ENCODE data around the gene PLA2G15.
"Not testable (repeated sequence)": the region's sequence is repeated elsewhere in the genome, so short reads cannot be mapped to it uniquely, and the experiment has no call there.

The PLA2G15 gene

DNA sequence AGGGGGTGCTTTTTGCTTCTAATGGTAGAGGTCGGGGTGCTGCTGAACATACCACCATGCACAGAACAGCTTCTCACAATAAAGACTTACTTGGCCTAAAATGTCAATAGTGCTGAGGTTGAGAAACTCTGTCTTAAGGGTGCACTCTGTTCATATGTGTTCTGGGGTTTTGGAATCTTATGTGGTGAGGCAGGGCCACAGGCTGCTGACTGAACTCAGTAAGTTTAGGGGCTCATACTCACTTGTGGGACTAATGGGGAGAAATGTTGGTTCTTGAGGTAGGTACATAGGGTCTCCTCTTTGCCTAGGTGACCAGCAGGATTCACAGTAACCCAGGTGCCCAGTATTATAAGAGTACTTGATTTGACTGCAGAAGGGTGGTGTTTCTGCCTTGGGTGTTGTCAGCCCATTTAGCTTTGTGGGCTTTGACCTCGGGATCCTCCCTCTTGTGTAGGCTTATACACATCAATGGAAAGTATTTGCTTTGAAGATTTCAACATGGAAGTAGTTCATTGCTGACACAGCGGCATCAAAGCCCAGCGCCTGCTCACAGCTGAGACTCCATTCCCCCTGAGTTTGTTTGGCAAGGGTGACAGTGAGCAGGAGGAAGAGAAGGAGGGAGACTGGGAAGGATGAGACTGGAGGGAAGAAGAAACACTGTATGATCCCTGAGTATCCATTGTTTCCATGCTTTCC, 36.3 kb downstream of the PLA2G15 start:
- no peak for DNase-seq

GRCh38 chr16:68282064-68282452, 36.9 kb downstream of the PLA2G15 start:
- no peak for DNase-seq

DNA sequence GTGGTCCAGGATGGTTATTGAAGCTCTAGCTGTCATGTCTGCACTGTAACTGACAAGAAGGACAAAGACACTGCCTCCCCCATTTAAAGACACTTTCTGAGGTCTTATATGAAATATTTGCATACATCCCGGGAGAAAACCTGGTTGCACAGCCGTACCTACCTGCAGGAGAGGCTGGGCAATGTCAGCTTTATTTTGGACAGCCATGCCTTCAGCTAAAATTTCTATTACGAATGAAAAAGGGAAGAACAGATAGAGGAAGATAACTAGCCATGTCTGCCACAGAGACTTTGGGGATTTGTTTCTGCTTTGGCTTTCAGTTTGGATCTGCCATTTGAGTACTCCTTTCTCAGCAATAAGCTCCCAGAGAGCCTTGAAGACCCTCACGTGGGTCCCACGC, 38.2 kb downstream of the PLA2G15 start:
- no peak for DNase-seq

GRCh38 chr16:68283801-68284598, 38.8 kb downstream of the PLA2G15 start:
- DNase-seq, result no peak

- DNase-seq, result no peak
Measured at GRCh38 chr16:68284847-68285246, 39.7 kb downstream of the PLA2G15 start.

DNA sequence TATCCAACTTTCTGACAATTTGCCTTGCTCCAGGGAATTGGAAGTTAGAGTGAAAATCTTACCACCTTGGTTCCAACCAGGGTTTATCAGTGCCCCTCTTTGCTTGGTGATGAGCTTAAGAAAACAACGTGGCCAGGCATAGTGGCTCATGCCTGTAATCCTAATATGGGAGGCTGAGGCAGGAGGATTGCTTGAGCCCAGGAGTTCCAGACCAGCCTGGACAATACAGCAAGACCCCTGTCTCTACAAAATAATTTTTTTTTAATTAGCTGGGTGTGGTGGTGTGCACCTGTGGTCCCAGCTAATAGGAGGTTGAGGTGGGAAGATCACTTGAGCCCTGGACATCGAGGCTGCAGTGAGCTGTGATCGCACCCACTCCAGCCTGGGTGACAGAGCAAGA, 40.5 kb downstream of the PLA2G15 start:
- no peak for DNase-seq

- no peak for DNase-seq
Measured at GRCh38 chr16:68286153-68287074, 41.2 kb downstream of the PLA2G15 start.

- DNase-seq, result no peak
Measured at GRCh38 chr16:68287276-68288251, 42.4 kb downstream of the PLA2G15 start.

- no peak for DNase-seq
Measured at GRCh38 chr16:68288252-68288650, 43.1 kb downstream of the PLA2G15 start.

GRCh38 chr16:68288796-68289195, 43.6 kb downstream of the PLA2G15 start:
- DNase-seq, result not testable (repeated sequence)

DNA sequence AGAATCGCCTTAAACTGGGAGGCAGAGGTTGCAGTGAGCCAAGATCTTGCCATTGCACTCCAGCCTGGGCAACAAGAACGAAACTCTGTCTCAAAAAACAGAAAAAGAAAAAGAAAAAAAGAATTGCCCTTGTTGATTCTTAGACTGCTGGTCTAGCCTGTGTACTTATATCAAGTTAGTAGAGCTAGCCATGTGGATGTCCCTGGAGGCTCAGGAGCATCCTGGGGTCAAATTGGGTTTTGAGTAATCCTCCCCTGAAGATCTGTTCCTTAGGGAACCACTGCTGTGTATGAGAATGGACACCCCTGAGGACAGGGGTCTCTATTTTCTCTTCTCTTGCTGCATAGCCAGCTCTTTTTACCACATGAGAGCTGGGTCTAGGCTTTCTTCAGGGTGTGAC, 44.0 kb downstream of the PLA2G15 start:
- DNase-seq, result no peak

GRCh38 chr16:68289621-68290329, 44.6 kb downstream of the PLA2G15 start:
- DNase-seq, result no peak

DNA sequence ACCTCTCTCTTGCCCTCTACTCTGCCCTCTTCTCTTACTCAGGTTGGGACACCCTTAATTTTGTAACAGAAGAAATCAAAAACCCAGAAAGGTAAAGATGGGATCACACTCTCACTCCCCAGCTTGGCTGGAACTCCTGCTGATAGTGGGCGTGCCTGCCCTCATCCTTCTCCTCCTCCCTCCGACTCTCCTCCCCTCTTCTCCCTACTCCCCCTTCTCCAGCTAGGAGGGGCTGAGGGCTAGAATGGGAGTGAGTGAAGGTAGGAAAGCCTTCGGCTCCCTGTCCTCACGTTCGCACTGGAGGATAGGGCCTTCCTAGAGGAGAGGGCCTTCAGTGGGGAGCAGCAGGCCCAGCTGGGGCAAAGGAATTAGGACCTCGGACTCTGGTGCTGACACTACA, 45.3 kb downstream of the PLA2G15 start:
- no peak for DNase-seq

DNA sequence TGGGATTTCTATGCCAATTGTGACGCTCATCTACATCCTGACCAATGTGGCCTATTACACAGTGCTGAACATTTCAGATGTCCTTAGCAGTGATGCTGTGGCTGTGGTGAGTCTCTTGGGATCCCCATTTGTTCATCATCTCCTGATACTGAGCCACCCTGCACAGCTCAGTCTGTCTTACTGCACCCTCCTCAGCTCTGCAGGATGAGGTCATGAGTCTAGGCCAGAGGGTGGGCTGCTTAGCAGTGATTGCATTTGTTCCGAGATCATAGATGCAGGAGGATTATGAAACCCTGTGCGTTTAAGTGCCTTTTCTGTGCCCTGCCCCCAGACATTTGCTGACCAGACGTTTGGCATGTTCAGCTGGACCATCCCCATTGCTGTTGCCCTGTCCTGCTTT, 46.1 kb downstream of the PLA2G15 start:
- DNase-seq, result no peak

DNA sequence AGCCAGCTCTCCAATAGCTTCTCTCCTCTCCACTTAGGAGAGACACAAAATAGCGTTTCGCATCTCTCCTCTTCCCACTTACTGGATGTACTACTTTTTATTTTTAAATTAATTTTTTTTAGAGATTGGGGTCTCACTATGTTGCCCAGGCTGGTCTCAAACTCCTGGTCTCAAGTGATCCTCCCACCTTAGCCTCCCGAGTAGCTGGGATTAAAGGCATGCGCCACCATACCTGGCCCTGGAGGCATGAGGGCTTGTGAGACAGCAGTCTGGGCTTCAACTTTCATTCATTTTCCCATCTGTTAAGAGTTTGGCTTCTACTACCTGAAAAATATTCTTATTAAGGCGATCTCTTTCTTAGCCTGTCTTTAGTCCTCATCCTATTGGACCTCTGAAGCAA, 47.3 kb downstream of the PLA2G15 start:
- DNase-seq, result no peak

DNA sequence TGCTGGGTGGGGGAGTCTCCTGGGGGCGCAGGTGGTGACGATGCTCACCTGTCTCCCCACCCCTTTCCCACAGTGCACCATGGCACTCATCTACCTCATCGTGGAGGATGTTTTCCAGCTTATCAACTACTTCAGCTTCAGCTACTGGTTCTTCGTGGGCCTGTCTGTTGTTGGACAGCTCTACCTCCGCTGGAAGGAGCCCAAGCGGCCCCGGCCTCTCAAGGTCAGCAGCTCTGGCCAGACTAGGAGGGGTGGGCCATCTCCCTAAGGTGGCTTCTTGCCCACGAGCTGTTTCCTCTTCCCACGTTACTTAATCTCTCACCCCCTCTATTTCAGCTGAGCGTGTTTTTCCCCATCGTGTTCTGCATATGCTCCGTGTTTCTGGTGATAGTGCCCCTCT, 51.1 kb downstream of the PLA2G15 start:
- DNase-seq, result no peak

- DNase-seq, result no peak
Measured at GRCh38 chr16:68296693-68297092, 51.5 kb downstream of the PLA2G15 start.

GRCh38 chr16:68297908-68298307, 52.7 kb downstream of the PLA2G15 start:
- DNase-seq, result no peak

GRCh38 chr16:68298312-68298711, 53.1 kb downstream of the PLA2G15 start:
- no peak for DNase-seq

DNA sequence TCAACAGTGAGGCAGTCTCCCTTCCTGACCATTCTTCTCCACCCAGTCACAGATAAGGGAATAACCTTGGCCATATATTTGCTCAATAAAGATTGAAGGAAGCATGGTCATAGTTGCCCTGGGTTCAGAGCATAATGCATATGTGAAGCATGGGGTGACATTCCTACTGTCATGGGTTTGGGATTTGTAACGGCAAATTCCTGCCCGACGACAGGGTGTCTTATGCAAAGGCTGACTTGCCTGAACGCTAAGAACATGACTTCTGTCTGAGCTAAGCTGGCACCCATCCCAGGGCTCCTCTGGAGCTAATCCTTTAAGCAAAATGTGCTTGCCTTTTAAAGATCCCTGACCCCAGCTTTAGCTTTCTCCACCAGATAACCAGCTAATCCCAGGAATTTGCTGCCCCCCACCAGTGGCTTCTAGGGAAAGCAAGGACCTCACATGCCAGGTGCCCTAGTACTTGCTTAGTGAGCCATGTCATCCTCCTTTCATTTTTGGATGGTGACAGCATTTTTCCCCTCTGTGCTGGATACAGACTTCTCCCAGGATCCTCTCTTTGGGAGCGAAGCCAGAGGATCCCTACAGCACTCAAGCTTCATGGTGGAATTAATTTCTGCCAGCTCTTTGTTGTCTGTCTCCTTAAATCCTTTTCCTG, 53.9 kb downstream of the PLA2G15 start:
- DNase-seq, result no peak
